HG03175 (cell line): ENCODE measurements around the gene KRTAP16-1.
"Not testable (repeated sequence)": the region's sequence is repeated elsewhere in the genome, so short reads cannot be mapped to it uniquely, and the experiment has no call there.

Source experiments
- ATAC-seq: cut with Tn5 transposase; IDR thresholded peaks from one replicate; pipeline ENCODE4 v1.9.1; 2021; ENCODE audit warnings: mild to moderate bottlenecking, moderate library complexity; ENCODE audit not compliant: unreplicated experiment

Gene KRTAP16-1

DNA sequence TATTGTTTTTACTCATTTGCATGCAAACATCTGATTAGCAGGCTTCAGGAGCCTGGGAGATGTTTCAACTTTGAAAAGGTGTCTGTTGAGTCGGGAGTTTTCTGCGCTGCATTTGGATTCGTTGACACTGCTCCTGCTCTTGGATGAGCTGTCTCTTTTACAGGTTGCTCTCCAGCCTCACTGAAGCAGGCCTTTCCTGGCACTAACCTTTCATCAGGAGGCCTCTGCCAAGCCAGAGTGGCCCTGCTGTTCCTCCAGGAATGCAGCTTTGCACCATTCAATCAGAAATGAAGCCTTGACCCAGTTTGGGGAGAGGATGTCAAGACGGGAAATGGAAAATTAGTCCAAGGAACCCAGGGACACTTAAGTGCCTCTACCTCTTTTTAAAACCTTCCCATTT is 6.1 kb downstream of the KRTAP16-1 start:
- ATAC-seq = no peak

DNA sequence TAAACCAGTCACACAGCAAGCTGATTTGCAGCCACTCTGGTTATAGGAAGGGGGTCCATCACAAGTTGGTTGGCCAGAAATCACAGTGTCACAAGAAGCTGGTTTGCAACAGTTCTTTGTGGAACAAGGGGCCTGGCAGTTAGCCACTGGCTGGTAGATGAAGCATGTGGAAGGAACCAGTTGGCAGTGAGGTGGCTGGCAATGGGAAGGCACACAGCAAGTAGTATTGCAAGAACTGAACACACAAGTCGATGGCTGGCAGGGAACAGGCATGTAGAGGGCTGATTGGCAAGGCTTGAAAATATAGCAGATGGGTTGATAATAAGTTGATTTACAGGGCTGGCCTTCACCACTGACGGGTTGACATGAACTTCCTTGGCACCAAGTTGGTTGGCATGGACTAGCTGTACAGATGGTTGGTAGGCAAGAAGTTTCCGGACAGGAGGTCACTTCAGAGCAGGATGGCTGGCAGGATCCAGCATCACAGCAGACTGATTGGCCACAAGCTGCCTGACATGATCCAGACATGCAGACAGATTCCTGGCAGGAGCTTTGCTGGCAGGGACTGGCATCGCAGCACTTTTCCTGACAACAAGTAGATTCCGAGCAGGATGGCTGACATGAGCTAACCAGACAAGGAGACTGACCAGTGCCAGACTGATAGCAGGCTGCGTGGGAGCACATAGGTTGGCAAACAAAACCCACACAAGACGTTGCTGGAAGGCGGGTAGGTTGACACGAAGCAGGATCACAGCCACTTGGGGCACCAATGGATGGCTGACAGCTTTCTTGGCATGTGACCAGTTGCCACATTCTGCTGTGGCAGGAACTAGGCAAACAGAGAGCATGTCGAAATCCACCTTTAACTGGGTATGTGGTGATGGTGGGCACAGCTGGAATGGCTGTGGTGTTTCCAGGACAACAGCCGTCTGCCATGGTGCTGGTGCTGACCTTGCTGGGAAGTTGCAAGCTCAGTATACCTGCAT is 6.9 kb downstream of the KRTAP16-1 start, which contains the start of gene KRTAP29-1:
TSS of gene KRTAP29-1 (minus strand) at position 936 of the 986 bp plus-strand sequence. CDS start at position 936, 0 bp downstream.
- ATAC-seq = no peak

DNA sequence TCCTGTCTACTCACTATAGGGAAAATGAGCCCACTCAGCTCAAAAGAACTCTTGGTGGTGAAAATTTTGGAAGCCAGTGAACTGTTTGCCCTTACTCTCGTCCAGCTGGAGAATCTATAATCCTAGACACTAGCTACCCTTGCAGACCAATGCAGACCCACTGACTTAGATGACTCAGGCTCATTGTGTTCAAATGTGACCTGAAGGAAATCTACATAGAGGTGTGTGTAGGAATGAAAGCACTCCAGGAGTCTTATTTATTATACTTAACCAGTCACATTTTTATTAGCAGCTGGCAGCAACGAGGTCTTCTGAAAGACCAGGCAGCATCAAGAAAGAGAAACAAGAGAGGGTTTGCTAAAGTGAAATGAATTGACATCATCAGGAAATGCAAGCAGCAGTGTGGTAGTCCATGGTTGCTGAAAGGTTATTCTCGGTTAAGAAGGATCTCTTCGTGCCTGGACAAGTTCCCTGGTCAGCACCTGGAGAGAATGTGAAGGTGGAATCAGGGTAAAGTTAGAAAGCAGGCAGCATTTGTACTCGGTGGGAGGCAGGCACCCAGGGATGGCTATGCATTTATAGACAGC is 7.8 kb downstream of the KRTAP16-1 start:
- no peak for ATAC-seq

DNA sequence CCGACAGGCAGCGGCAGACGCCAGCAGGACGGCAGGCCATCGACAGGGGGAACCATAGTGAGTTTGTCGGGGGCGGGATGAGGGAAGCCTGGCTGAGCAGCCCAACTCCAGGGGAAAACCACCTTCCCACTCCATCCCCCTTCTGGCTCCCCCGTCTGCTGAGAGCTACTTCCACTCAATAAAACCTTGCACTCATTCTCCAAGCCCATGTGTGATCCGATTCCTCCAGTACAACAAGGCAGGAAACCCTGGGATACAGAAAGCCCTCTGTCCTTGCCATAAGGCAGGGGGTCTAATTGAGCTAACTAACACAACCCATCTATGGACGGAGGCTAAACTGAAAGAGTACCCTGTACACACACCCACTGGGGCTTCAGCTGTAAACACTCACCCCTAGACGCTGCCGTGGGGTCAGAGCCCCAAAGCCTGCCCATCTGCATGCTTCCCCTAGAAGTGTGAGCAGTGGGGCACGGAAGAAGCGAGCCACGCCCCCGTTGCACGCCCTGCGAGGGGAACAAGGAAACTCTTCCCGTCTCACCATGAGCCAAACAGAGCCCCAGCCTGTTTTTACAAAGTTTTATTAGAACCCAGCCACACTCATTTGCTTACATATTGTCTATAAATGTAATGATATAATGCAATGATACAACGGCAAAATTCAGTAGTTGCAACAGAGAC is 10.5 kb downstream of the KRTAP16-1 start:
- no peak for ATAC-seq

DNA sequence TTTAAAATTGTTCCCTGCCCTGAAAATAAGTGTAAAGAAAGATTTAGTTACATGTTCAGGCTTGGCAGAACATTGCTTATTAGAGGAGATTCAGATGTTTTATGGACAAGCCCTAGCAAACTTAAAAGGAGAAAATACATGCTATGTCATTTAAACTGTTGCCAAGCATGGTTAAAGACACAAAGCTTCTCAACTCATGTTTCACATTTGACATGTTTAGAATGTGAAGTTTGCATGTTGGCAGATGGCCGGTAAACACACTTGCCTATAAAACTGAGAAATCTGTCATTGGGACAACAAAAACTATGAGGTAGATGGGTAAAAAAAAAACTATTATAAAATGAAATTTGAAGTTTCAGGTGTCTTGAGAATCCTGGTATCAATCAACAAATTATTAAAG is 12.3 kb downstream of the KRTAP16-1 start:
- no peak for ATAC-seq

DNA sequence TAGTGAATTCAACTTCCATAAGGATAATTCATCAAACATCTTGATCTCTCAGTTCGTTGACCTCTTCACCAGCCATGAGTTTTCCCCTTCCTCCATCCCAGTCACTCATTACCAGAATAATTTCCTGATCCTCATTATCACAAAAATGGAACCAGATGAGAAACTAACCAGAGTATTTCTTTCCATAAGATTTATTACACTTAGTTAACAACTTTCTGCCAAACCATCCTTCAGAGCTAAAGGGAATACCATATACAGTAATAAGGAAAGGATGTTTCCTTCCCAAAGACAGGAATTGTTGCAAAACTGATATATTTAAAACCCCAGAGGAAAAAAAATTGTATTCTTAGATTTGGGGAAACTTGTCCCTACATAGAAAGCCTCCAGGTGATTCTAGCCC is 15.1 kb downstream of the KRTAP16-1 start:
- no peak for ATAC-seq

DNA sequence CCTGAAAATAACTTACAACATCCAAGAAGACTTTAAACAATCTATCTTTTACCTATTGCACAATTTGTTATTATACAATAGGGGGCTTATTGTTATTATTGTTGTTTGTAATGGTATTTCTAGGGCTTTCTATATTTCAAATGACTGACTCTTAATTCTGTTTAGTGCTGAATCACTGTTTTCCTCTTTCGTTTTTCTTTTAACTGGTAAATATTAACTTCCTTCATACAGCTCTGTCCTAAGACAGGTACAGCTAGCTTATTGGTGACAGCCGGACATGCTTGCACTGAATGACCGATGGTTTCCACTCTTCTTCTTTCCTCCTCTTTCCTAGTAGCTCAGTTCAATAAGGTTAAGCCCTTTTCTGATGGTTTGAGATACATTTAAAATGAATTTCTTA is 22.1 kb downstream of the KRTAP16-1 start:
- no peak for ATAC-seq

DNA sequence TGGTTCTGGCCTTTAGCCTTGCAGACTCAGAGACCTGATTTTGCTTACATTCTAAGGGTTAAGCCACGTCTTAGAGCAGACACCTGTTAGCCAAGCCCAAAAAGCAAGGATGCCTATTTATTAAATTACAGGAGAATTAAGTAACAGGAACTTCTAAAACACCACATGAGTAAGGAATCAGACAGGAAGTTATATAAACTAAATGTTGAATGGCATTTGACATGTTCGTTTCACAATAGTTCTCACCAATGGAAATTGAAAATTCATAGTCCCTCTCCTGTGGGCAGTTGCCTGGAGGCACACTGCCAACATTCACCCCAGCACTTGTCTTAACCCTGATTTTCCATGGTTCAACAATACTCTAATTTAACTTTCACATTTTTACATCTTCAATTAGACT is 24.6 kb downstream of the KRTAP16-1 start:
- no peak for ATAC-seq

DNA sequence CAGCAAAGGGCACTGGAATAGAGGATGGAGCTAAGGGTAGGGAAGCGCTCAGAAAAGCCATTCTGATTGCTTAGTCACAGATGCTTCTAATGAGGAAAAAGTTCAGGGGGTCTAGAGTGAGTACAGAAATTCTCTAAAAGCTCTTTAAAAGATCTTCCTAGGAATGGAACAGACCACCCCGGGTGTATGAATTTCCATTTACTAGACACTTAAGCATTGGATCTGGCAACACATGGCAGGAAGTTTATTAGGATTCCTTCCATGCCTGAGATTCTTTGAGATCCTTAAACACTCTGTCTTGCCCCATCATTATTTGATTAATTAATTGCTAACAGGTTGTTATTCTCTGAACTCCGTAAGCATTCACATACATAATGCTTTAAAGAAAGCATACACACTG is 25.1 kb downstream of the KRTAP16-1 start:
- ATAC-seq = no peak

DNA sequence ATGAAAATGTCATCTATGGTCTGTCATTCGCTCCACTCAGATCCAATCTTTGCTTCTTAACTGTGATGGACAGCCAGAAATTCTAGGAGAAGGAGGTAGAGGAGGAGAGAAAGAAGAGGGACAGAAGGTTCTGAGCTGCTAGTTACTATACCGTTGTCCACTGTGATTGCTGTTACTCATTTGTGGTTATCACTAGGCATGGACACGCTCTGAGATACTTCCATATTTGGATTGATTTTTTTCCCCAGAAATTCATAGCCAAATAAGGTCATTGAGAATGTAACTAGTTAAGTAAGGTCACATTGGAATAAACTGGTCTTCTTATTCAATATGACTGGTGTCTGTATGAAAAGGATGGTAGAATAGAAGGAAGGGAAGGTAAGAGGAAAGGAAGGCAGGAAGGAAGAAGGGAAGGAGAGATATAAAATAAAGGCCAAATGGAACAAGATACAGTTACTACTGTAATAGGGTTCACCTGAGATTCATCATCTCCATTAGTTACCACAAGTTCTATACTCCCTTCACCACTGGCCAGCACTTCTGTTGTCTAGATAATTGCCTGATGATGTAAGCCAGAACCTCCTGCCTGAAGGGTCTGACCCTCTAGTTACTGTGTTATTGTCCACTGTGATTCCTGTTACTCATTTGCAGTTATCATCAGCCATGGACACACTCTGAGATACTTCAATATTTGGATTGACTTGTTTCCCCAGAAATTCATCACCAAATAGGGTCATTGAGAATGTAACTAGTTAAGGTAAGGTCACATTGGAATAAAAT is 30.7 kb downstream of the KRTAP16-1 start:
- ATAC-seq = no peak

DNA sequence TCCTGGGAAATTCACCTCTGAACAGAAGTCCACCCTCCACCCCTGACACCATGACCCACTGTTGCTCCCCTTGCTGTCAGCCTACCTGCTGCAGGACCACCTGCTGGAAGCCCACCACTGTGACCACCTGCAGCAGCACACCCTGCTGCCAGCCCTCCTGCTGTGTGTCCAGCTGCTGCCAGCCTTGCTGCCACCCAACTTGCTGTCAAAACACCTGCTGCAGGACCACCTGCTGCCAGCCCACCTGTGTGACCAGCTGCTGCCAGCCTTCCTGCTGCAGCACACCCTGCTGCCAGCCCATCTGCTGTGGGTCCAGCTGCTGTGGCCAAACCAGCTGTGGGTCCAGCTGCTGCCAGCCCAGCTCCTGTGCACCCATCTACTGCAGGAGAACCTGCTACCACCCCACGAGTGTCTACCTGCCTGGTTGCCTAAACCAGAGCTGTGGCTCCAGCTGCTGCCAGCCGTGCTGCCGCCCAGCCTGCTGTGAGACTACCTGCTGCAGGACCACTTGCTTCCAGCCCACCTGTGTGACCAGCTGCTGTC is 33.4 kb downstream of the KRTAP16-1 start, which contains the start of gene KRTAP9-7:
TSS of gene KRTAP9-7 (plus strand) at position 51 of the 543 bp plus-strand sequence. CDS start at position 51, 0 bp downstream.
- not testable (repeated sequence) for ATAC-seq

DNA sequence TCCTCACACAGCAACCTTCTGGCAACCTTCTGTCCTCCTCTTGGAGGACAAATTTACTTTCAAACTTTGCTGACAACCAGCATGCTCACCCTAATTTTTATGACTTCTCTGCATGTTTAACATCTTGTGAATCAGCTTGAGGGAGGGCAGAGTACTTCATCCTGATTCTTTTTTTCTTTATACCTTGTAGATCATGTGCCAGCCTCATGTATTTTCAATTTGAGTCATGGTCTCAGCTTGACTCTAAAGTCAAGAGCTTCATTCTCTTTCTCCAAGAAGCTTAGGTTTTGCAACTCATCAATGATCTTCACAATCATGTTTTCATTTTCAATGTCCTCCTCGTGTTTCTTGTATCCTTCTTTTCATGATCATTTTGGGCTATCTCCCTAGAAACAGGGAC is 37.3 kb downstream of the KRTAP16-1 start:
- ATAC-seq = no peak

DNA sequence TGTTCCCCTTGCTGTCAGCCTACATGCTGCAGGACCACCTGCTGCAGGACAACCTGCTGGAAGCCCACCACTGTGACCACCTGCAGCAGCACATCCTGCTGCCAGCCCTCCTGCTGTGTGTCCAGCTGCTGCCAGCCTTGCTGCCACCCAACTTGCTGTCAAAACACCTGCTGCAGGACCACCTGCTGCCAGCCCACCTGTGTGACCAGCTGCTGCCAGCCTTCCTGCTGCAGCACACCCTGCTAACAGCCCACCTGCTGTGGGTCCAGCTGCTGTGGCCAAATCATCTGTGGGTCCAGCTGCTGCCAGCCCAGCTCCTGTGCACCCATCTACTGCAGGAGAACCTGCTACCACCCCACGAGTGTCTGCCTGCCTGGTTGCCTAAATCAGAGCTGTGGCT is 37.8 kb downstream of the KRTAP16-1 start:
- not testable (repeated sequence) for ATAC-seq

DNA sequence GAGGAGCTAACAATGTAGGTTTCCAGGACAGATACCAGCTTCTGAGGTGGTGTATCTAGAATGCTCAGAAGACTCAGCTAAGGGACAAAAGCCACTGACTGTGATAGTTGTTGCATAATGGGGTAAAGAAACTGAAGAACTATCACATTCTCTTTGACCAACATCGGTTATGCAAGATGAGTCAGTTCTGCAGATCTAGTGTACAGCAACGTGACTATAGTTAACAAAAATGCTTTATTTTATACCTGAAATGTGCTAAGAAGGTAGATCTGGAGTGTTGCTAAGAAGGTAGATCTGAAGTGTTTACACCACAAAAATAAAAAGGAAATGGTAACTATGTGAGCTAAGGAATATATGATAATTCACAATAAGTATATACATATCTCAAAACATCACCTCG is 41.4 kb downstream of the KRTAP16-1 start:
- ATAC-seq = no peak

DNA sequence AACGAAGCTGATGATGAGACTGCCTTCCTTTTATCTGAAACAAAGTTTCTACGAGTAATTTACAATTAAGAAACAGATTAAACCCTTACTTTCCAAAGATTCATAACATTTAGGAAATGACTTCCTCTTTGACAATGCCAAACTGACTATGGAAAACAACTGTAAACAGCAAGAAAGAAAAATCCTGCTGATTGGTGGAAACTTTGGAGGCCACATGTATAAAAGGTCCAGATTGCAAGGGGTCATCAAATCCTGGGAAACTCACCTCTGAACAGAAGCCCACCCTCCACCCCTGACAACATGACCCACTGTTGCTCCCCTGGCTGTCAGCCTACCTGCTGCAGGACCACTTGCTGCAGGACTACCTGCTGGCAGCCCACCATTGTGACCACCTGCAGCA is 44.0 kb downstream of the KRTAP16-1 start, which contains the start of gene KRTAP9-6:
TSS of gene KRTAP9-6 (plus strand) at position 301 of the 400 bp plus-strand sequence. CDS start at position 301, 0 bp downstream.
- ATAC-seq = no peak

DNA sequence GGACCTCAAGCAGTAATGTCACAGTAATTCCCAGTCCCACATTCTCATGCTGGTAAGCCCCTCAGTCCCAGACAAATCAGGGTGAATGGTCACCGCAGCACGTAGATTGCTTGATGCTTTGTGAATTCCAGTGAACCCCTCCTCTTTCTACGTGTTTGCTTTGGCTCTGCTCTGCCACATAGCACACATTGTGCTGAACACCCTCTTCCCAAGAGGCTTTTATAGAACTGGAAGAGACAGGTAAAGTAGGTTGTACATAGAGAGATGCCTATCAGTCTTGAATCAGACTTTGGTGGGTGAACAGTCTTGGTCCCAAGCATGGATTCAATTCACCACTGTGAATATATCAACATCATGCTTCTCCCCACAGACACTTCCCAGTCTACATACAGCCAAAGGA is 44.5 kb downstream of the KRTAP16-1 start:
- ATAC-seq = no peak

DNA sequence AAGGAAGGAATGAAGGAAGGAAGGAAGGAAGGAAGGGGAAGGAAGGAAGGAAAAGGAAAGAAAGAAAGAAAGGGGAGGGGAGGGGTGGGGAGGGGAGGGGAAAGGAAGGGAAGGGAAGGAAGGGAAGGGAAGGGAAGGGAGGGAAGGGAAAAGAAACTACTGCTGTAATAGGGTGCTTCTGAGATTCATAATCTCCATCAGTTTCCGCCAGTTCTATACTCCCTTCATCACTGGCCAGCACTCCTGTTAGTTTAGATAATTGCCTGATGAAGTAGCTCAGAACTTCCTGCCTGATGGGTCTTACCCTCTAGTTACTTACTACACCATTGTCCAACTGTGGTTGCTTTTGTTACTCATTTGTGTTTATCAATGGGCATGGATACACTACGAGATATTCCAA is 45.9 kb downstream of the KRTAP16-1 start:
- no peak for ATAC-seq

DNA sequence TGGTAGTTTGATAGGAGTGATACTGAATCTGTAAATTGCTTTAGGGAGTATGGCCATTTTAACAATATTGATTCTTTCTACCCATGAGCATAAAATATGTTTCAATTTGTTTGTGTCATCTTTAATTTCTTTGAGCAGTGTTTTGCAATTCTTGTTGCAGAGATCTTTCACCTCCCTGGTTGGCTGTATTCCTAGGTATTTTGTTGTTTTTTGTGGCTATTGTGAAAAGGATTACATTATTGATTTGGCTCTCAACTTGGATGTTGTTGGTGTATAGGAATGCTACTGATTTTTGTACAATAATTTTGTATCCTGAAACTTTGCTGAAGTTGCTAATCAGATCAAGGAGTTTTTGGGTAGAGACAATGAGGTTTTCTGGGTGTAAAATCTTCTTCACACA is 50.7 kb downstream of the KRTAP16-1 start:
- no peak for ATAC-seq
